PC-3 (cell line): ENCODE data around the gene JADE3.

Experiments used
- CTCF ChIP-seq: fragments of 300-600 bp; sonication (generic); conservative IDR thresholded peaks from 2 replicates; pipeline ENCODE4 v1.5.1; 2017; ENCODE audit warnings: antibody characterized with exemption, low read depth, mild to moderate bottlenecking, low read length
- EZH2 ChIP-seq: fragments of 300-600 bp; sonication (generic); IDR thresholded peaks from one replicate; pipeline ENCODE4 v1.6.1; 2017; ENCODE audit warnings: antibody characterized with exemption, mild to moderate bottlenecking, low read length; ENCODE audit not compliant: unreplicated experiment

- TF ChIP-seq CTCF (no peak; the same call in 1 of the 2 replicates), EZH2 (no peak)
Observed at GRCh38 chrX:47047989-47048388, 135.8 kb downstream of the JADE3 start.
